ENCODE measurements around the gene NUP210L. TPM values are rescaled to one million over a fixed set of nuclear protein-coding genes. Genes with fewer than 3 reads are reported as not detected.

The NUP210L gene
- total RNA-seq, 1 donor from 2014 or later: not detected

DNA sequence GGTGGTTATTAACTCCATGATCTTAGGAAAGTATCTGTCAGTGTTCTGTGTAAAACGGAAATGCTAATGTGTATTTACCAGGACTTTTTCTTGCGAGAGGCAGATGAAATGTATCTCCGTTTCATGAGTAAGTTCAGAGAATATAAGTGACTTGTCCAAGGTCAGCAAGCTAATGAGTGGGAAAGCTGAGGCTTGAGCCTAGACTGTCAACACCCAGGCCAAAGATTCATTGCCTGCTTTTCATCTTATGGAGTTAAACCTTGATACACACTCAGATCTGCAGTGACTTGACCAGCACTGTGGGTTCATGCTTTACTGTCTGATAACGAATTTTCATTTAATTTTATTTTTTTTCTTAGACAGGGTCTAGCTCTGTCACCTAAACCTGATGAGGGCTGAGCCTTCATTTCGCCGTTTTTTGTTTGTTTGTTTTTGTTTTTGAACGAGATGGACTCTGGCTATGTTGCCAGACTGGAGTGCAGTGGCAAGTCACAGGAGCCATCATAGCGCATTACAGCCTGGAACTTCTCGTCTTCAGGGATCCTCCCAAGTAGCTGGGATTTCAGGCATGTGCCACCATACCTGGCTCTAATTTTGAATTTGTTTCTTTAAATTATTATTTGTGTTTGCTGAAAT is 176.5 kb downstream of the NUP210L start:
- Mint-ChIP-seq H3K4me3 (ENCODE audit: unreplicated experiment) (peak overlapping the region; percentile 97), H3K36me3 (ENCODE audit: low read depth, unreplicated experiment) (peaks cover 19% of the 10 kb centered on the region), H3K4me1 (ENCODE audit: low read depth, unreplicated experiment) (peaks cover 6% of the 10 kb centered on the region), H3K9me3 (ENCODE audit: unreplicated experiment) (no peaks in the 10 kb centered on the region), H3K27ac (ENCODE audit: unreplicated experiment) (no peak overlapping the region), H3K27me3 (ENCODE audit: low read depth, unreplicated experiment) (no peaks in the 10 kb centered on the region)
- Histone ChIP-seq H3K79me2 (ENCODE audit: insufficient read depth, low read length) (peaks cover 24% of the 10 kb centered on the region), H3K4me3 (ENCODE audit: insufficient read depth, low read depth, low read length) (peak overlapping the region; percentile 90), H3K4me2 (ENCODE audit: low read length) (peak overlapping the region; percentile 95), H4K20me1 (ENCODE audit: insufficient read depth, low read length) (peaks cover 12% of the 10 kb centered on the region), H3K9ac (ENCODE audit: low read length) (peak overlapping the region; percentile 92), H3K36me3 (ENCODE audit: insufficient read depth, low read length) (peaks cover 25% of the 10 kb centered on the region), H3K27ac (ENCODE audit: low read depth, low read length) (no peak overlapping the region), H2AFZ (ENCODE audit: low read depth, low read length) (peak overlapping the region; percentile 88), H3K9me3 (ENCODE audit: insufficient read depth, low read depth, low read length) (no peaks in the 10 kb centered on the region), H3K4me1 (ENCODE audit: insufficient read depth, low read length) (peaks cover 8% of the 10 kb centered on the region), H3K27me3 (ENCODE audit: insufficient read depth, low read length) (no peaks in the 10 kb centered on the region)
- DNase-seq (ENCODE audit: low read depth) (no peak), FAIRE-seq (no peak)
- TF ChIP-seq, protein P1, sequence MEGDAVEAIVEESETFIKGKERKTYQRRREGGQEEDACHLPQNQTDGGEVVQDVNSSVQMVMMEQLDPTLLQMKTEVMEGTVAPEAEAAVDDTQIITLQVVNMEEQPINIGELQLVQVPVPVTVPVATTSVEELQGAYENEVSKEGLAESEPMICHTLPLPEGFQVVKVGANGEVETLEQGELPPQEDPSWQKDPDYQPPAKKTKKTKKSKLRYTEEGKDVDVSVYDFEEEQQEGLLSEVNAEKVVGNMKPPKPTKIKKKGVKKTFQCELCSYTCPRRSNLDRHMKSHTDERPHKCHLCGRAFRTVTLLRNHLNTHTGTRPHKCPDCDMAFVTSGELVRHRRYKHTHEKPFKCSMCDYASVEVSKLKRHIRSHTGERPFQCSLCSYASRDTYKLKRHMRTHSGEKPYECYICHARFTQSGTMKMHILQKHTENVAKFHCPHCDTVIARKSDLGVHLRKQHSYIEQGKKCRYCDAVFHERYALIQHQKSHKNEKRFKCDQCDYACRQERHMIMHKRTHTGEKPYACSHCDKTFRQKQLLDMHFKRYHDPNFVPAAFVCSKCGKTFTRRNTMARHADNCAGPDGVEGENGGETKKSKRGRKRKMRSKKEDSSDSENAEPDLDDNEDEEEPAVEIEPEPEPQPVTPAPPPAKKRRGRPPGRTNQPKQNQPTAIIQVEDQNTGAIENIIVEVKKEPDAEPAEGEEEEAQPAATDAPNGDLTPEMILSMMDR (IDR thresholded peaks at IDR 0.05; ENCODE audit: insufficient read depth, low read depth, low read length): no peak
- no peak for TF ChIP-seq EZH2 (IDR thresholded peaks at IDR 0.05; ENCODE audit: insufficient read depth, low read length)

DNA sequence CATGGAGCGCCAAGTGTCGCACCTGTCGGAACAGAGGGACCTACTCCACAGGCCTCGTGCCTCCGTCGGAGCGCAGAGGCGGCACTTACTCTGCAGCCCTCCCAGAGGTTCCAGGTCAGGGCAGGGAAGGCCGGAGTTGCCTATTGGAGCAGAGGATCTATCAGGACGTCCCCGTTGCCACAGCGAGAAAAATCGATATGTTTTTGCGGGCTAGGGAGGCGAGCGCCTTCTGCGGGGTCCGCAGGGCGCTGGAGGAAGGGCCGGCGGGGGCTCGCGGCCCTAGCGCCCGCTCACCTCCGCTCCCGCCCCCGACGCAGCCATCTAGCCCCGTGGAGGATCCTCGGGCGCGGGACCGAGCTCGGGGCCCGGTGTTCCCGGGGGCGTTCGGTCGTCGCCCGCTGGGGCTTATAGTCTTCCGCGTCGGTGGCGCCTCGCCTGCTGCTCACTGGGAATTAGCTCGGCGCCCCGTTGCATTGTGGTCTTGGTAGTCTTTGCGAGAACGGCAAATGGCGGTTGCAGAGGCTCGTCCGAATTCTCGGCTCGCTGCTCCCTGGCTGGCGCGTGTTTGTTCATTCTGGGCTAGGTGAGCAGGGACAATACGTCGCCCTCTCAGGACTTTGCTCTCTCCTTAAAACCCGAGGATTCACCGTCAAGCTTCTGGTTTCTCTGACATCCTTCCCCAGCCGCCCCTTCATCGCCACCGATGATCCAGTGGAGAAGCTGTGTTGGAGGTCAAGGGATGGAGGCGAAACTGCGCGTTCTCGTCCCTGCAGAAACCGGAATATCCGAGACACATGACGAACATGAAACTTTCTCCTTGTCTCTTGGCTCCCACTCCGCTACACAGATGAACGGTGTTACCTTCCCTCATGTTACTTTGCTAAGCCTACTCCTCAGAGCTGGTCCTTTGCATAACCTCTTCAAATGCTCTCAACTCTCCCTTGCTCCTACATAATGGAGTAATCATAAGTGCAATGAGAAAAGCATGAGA is 177.3 kb downstream of the NUP210L start, which contains the start of gene JTB:
JTB (minus strand) TSS at position 425 of the 991 bp plus-strand sequence; CDS start at position 3, 422 bp downstream.
- peaks cover 6% of the 10 kb centered on the region for H3K4me1 Mint-ChIP-seq (ENCODE audit: low read depth, unreplicated experiment)
- Histone ChIP-seq H4K20me1 (ENCODE audit: insufficient read depth, low read length) (peaks cover 12% of the 10 kb centered on the region), H2AFZ (ENCODE audit: low read depth, low read length) (peak within 1 kb of the TSS; percentile 88), H3K27ac (ENCODE audit: low read depth, low read length) (peak within 1 kb of the TSS; percentile 57), H3K9ac (ENCODE audit: low read length) (peak within 1 kb of the TSS; percentile 92), H3K4me3 (ENCODE audit: insufficient read depth, low read depth, low read length) (peak within 1 kb of the TSS; percentile 90), H3K4me1 (ENCODE audit: insufficient read depth, low read length) (peaks cover 8% of the 10 kb centered on the region), H3K27me3 (ENCODE audit: insufficient read depth, low read length) (no peaks in the 10 kb centered on the region), H3K79me2 (ENCODE audit: insufficient read depth, low read length) (peaks cover 21% of the 10 kb centered on the region), H3K36me3 (ENCODE audit: insufficient read depth, low read length) (peaks cover 21% of the 10 kb centered on the region), H3K9me3 (ENCODE audit: insufficient read depth, low read depth, low read length) (no peaks in the 10 kb centered on the region), H3K4me2 (ENCODE audit: low read length) (peak within 1 kb of the TSS; percentile 95)
- H3K36me3 Mint-ChIP-seq (ENCODE audit: low read depth, unreplicated experiment): peaks cover 13% of the 10 kb centered on the region
- H3K9me3 Mint-ChIP-seq (ENCODE audit: unreplicated experiment): no peaks in the 10 kb centered on the region
- peak within 1 kb of the TSS; percentile 95 for H3K27ac Mint-ChIP-seq (ENCODE audit: unreplicated experiment)
- DNase-seq (ENCODE audit: low read depth) (peak; percentile 62), FAIRE-seq (no peak)
- H3K4me3 Mint-ChIP-seq (ENCODE audit: unreplicated experiment): peak within 1 kb of the TSS; percentile 97
- no peaks in the 10 kb centered on the region for H3K27me3 Mint-ChIP-seq (ENCODE audit: low read depth, unreplicated experiment)
- TF ChIP-seq, protein P1 (IDR thresholded peaks at IDR 0.05; ENCODE audit: insufficient read depth, low read depth, low read length): no peak
- peak; percentile 32 for TF ChIP-seq EZH2 (IDR thresholded peaks at IDR 0.05; ENCODE audit: insufficient read depth, low read length)
